ENCODE measurements around the gene ZNF598.
"Not testable (repeated sequence)": the region's sequence is repeated elsewhere in the genome, so short reads cannot be mapped to it uniquely, and the experiment has no call there.

The ZNF598 gene

DNA sequence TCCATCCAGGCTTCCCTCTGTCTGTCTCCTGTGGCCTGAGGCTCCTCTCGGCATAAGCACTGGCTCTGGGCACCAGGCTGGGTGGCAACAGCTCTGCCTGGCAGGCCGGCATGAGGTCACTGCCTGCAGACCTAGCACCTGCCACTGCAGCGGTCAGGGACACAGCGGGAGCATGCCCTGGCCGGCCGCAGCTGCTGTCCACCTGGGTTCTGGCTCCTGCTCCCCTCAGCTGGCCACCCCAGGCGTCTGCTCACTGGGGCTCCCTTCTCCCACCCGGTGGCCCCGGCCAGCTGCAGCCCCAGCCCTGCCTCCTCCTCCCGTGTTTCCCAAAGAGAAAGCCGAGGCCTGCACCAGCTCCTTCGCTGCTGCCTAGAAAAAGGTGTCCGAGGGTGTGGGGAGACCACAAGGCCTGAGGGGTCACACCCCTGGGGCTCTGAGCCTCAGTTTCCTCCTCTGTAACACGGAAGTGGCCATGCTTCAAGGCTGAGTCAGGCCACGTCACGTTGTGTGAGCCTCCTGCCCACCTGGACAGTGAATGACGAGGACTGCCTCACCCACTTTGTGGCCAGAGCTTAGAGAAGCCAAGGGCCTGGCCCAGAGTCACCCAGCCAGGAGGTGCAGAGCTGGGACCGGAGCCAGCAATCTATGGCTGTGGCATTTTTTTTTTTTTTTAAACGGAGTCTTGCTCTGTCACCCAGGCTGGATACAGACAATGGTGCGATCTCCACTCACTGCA, 31.3 kb upstream of the ZNF598 start:
- DNase-seq (ENCODE audit: low read depth, low spot score), result no peak

- DNase-seq (ENCODE audit: low read depth, low spot score), result no peak
Measured at GRCh38 chr16:2040041-2040786, 30.6 kb upstream of the ZNF598 start.

DNA sequence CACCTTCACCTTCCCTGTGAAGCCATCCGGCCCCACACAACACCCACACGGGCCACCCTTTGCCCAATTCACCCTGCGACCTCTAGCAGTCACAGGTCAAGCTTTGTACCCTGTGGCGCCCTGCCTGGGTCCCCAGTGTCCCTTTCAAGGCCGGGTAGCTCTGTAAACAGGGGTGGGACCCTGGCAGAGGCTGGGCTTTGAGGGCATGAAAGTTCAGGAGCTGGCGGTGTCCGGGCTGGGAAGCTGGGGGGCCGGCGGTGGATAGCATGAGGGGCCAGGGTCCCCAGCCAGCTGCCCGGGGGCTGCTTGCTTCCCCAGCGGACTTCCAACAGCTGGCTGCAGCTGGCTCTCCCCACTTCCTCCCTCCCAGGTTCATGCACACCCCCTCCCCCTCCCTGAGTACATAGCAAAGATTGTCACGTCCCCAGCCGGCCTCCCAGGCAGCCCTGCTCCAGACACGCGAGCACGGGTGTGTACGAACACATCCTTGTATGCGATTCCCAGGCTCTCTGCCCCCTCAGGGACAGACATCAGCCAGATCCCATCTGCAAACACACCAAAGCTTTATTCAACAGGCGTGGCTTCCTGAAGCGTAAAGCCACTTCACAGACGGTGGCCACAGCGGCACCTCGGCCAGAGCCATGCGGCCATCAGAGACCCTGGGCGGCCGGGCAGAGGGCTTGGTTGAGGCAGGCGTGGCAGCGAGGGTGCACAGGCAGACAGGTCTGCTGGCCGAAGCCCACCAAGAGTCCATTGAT, 29.8 kb upstream of the ZNF598 start:
- no peak for DNase-seq (ENCODE audit: low read depth, low spot score)

DNA sequence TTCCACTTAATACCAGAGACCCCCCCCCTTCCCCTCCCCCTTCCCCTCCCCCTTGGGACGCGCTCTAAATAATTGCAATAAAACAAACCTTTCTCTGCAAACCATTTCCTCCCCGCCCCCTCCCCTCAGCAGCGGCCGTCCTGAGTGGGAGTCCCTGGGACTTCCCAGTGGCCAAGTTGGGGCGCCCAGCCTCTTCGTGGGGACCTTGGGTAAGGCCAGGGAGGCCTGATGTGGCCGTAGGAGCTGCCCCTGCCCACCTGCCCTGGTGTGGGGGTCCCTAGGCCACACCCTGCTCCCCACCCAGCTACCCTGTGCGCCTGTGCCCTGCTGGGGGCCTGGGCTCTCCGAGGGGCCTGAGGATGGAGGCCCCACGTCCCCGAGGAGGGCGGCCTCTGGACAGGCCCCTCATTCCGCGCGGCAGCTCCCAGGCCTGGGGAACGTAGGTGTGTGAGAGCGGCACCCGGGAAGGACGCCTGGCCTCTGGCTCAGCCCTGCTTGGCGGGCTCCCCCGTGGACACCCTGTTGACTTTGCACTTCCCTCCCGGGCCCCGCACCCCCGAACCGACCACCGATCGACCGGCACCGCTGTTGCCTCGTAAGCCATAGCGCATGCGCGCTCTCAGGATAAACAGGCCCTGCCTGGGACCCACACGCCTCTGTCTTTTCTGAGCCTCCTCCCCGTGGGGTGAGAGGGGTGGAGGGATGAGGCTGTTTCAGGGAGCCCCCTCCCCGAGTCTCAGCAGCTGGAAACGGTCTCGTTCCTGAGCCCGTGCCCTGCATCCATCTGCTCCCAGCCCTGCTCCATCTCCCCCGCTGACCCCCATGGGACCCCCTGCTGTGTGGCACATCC, 29.0 kb upstream of the ZNF598 start:
- no peak for DNase-seq (ENCODE audit: low read depth, low spot score)

DNA sequence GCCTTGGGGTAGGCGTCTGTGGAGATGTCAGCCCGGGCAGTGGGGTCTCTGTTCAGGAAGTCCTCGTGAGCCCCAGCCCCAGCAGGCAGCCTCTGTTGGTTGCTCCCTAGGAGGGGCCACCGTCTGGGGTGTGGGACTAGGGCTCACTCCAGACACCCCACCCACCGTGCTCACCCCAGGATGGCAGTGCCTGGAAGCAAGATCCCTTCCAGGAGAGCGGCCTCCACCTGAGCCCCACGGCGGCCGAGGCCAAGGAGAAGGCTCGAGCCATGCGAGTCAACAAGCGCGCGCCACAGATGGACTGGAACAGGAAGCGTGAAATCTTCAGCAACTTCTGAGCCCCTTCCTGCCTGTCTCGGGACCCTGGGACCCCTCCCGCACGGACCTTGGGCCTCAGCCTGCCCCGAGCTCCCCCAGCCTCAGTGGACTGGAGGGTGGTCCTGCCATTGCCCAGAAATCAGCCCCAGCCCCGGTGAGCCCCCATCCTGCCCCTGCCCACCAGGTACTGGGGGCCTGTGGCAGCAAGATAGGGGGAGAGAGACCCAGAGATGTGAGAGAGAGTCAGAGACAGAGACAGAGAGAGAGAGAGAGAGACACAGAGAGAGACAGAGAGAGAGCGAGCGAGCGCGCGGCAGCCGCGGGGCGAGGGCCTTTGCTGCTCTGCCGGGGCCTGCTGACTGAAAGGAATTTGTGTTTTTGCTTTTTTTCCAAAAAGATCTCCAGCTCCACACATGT, 28.2 kb upstream of the ZNF598 start:
- DNase-seq (ENCODE audit: low read depth, low spot score), result no peak

DNA sequence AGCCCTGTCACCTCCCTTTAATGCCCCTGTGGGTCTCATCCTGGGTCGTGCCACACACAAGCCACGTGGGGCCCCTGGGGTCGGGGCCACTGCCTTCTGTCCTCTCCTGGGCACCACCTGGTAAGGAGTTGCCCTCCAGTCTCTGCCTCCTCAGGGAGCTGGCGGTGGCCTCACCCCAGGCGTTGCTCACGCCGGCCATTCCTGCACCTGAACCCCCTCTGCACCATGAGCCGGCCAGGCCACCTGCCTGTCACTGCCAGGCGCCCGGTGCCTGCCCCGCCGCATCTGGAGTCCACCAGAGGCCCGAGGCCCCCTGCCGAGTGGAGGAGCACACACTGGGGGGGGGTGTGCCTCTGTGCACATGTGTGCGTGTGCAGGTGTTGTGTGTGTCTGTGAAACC, 27.5 kb upstream of the ZNF598 start:
- no peak for DNase-seq (ENCODE audit: low read depth, low spot score)

DNA sequence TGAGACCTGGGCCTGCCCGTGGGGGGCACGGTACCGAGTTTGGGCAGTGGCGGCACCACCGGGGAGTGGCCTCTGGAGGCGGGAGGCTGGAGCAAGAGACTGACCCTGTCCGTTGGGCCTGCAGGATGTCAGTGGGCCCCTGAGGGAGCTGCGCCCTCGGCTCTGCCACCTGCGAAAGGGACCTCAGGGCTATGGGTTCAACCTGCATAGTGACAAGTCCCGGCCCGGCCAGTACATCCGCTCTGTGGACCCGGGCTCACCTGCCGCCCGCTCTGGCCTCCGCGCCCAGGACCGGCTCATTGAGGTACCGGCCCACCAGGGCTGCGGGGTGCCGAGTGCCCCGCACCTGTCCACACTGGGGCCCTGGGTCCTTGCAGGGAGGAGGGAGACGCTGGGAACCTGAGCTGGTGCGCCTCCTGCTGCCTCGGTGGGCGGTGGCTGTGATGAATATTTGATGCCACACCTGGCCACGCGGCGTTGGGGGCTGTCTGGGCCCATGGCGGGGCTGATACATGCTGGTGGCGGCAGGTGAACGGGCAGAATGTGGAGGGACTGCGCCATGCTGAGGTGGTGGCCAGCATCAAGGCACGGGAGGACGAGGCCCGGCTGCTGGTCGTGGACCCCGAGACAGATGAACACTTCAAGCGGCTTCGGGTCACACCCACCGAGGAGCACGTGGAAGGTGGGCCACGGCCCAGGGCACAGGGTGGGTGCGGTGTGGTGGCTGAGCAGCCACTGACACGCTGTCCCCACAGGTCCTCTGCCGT, 26.8 kb upstream of the ZNF598 start:
- no peak for DNase-seq (ENCODE audit: low read depth, low spot score)

DNA sequence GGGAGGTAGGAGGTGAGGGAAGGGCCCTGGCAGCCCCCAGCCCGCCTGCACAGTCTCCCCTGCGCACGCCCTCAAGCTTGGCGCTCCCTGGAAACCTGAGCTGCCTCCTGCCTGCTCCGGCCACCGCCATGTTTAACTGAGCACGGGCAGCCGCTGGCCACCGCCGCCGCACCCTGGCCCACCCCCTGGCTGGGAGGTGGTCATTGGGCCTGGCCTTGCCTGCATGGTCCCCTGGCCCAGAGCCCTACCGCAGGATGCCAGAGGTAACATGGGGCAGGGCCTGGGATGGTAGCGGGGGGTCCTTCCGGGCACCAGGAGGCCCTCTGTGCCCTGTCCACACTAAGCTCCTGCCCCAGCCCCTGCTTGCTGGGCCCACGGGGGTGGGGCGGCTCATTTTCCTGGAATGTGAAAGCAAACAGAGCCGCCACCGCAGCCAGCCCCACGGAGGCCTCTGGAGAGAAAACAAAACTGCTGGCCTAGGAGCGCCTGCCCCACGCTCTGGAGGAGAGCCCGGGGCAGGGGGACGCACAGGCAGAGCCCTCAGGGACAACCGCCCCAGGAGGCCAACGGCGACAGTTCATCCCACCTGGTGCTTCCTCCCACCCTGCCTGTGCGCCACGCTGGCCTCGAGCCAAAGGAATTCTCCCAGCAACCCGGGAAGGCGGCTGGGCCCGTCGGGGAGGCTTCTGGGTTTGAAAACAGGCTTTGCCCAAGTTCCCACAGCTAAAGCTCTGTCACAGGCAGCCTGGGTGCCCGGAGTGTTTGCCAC, 26.0 kb upstream of the ZNF598 start:
- DNase-seq (ENCODE audit: low read depth, low spot score), result peak; percentile 85

DNA sequence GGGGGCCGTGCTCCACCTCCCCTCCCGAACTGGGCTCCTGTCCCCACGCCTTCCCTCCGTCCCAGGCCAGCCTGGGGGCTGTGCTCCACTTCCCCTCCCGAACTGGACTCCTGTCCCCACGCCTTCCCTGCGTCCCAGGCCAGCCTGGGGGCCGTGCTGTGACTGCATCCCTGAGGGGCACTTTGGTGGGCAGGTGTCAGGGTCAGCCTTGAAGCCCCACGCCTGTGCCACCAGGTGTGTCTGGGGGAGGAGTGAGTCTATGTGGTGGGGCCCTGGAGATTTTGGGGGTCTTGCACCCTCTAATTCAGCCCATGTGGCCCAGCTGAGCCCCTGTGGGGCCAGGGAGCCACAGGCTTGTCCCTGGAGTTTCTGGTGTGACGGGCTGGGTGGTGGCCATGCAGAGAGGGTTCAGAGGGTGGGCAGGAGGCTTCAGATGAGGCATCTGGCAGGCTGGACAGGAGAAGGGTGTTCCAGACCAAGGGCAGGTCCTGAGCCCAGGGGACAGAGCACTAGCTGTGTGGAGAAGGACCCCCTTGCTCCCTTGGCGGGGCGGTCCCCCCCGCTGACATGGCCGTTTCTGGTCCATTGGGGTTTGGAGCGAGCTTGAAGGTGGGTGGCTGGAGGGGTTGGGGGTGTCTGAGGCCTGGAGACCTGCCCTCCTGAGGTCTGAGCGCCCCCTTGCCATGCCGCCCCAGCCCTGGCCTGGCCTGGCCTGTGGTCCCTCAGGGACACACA, 25.2 kb upstream of the ZNF598 start:
- no peak for DNase-seq (ENCODE audit: low read depth, low spot score)

GRCh38 chr16:2033909-2034695, 24.5 kb upstream of the ZNF598 start:
- DNase-seq (ENCODE audit: low read depth, low spot score), result not testable (repeated sequence)

DNA sequence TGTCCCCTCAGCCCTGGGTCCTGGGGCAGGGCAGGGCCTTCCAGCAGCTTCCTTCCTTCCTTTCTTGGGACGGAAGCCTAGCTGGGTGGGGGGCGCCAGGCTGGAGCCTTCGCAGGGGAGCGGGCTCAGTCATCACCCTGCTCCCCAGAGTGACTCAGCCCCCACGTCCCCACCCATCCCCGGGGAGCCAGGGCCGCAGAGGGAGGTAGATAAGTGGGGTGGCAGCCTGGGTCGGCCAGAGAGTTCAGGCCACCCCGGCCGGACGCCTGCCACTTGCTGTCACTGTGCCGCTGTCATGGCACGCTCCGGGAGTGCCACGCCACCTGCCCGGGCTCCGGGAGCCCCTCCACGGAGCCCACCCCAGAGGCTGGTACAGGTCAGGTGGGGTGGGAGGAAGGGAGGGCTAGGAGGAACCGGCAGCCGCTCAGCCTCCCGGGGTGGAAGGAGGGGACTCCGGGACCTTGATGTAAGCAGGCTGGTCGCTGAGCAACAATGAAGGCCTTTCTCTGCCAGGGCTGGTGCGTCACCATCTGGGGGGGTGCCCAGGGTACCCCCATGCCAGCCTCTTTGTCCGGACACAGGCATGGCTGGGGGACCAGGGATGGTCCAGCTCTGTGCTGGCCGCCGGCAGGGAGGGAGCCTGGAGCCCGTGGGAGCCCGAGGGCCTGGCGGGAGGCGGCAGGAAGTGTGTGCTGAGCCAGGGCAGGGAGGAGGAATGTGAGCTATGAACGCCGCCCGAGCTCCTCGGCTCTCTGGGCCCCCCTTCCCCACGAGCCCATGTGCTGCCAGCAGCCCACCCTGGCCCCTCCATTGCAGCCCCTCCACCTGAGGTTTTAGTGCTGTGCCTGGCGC, 23.7 kb upstream of the ZNF598 start:
- DNase-seq (ENCODE audit: low read depth, low spot score), result no peak

DNA sequence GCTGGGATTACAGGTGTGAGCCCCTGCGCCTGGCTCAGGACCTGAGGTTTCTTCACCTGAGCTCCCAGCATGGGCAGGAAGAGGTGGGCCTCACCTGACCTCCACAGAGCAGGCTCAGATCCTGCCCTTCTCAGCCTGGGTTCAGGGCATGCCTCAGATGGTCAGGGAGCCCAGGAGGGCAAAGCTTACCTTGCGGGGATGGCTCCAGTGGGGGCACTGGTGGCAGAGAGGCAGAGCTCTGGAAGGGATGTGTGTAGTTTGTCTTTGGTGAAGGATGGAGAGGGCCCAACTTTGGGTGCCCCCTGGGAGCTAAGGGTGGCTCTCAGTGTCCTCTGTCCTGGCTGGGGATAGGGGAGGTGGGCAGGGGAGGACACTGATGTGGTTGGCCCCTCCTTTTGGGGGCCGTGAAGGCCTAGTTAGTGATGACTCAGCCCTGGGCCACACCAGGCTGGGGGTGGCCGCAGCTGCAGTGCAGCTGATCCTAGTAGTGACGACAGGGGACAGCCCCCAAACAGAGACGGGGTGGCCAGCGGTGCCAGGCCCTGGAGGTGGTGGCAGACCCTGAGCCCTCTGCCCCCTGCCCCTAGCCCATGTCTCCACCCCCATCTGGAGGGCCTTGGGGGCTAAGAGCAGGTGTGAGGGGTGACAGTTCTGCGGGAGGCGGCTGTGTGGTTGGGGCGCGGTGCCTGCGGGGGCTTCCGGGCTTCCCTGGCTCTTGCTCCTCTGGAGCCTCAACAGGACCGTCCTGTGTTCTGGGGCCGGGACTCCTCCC, 22.9 kb upstream of the ZNF598 start:
- no peak for DNase-seq (ENCODE audit: low read depth, low spot score)

DNA sequence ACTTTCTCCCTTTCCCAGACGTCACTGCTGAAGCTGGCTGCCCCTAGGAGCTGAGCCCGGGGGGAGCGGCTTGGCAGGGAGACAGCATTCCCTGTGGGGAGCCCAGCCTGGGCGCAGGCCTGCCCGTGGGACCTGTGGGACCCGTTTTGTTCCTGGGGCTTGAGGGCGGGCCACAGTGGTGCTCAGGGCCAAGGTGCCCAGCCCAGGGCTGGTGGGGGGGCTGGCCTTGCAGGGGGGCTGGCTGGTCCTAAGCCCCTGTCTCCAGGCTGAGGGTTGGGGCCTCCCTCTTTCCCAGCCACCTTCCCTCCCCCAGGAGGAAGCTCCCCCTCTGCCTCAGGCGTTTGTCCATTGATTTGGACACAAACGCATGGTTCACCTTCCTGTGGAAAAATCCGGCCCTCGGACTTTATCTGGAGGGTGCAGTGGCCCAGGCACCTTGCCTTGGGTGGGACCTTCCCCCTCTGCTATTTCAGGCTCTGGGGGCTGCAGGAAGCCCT, 21.5 kb upstream of the ZNF598 start:
- no peak for DNase-seq (ENCODE audit: low read depth, low spot score)

DNA sequence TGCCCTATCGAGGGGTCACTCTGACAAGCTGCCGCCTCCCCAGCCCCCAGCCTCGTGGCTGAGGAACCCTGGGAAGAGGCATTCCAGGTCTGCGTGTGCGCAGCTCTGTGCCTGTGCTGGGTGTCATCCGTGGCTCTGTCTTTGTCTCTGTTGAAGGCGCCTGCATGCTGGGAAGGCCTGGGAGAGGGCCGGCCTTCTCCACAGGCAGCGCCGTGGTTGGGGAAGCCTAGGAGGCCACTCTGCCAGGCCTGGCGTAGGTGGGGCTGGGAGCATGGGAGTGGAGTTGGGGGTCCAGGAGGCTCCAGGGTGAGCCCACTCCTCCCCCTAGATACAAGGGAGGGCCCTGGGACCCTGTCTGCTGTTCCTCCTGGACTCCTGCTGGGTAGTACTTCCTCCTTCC, 20.4 kb upstream of the ZNF598 start:
- DNase-seq (ENCODE audit: low read depth, low spot score), result no peak

GRCh38 chr16:2029350-2029749, 19.7 kb upstream of the ZNF598 start:
- no peak for DNase-seq (ENCODE audit: low read depth, low spot score)

DNA sequence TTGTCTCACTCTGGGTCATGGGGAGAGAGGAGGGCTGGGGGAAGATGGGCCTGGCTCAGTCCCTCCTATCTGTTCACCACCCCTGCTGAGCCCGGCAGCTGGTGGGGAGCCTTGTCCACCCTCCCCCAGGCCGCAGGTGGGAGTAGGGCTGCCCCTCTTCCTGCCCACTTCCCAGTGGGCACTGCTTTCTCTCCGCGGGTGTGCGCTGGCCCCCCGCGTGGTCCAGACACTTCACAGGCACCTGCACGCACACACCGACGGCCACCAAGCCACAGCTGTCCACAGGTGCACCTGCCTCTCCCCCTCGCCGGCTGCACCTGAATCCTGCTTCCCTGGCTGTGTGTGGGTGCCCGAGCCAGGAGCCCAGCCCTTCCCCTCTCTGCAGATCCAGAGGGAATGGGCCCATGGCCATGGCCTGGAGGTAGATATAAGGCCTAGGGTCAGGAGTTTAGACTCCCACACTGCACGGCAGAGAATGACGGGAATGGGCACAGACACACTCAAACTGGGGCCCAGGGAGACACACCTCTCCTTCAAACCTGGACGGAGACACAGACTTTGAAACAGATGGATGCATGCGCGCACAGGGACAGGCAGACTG, 19.1 kb upstream of the ZNF598 start:
- no peak for DNase-seq (ENCODE audit: low read depth, low spot score)

All from smooth muscle cell of the brain vasculature (primary cell).